Dedifferentiated amniotic fluid mesenchymal stem cell (primary cell): ENCODE results near the gene MDGA2.
"Not testable (repeated sequence)": the region's sequence is repeated elsewhere in the genome, so short reads cannot be mapped to it uniquely, and the experiment has no call there.

Experiments
- DNase-seq: peaks from one replicate; pipeline ENCODE4 v3.0.0-alpha.2; 2016; ENCODE audit errors: extremely low spot score

Gene MDGA2

DNA sequence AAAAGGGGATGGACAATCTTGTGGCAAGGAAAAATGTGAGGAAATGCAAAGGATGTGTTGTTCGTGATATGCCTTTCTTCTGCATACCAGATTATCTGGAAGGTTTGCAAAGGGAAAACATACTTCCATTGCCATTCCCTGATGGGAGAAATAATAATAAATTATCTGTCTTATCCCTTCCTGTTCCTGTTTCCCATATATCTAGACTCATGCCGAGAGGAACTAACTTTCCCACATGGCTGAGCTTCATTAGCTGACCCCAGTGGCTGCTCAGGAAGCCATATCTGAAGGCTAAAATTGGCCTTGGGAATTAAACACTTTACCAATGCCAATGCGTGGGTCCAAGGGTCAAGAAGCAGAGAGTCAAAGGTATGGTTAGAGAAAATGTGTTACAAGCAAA lies 439.8 kb downstream of the MDGA2 start:
- DNase-seq = no peak

DNA sequence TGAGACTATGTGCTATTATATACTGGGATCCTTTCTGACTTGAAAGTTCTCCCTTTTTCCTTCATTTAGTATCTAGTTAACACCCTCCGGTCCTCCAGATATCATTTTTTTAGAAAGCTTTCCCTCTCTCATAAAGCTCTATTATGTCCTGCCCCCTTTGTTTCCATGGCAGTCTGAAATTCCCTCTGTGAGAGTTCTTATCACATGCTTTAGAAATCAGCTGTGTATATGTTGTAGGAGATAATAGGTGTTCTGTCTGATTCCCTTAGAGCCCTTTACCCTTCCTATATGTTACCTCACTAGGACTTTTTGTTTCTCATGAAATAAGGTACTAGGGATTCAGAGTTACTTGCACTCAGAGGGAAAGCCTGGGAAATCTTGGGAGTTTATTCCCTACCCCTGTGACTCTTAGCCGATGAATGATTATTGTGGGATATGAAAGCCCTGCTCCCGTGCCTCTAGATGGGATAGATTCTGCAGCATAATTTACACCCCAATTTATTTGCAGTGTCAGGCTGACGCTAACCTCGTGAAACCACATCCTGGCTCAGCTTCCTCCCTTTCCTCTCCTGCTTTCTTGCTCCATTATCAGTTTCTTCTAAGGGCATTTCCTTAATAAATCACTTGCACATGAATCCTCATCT lies 448.4 kb downstream of the MDGA2 start:
- no peak for DNase-seq

DNA sequence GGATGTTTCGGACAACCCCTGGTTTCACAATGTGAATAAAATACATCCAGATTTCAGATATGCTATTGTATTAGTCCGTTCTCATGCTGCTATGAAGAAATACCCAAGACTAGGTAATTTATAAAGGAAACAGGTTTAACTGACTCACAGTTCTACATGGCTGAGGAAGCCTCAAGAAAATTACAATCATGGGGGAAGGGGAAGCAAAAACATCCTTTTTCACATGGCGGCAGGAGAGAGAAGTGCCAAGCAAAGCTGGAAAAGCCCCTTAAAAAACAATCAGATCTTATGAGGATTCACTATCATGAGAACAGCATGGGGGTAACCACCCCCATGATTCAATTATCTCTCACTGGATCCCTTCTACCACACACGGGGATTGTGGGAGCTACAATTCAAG lies 451.7 kb downstream of the MDGA2 start:
- DNase-seq = no peak

DNA sequence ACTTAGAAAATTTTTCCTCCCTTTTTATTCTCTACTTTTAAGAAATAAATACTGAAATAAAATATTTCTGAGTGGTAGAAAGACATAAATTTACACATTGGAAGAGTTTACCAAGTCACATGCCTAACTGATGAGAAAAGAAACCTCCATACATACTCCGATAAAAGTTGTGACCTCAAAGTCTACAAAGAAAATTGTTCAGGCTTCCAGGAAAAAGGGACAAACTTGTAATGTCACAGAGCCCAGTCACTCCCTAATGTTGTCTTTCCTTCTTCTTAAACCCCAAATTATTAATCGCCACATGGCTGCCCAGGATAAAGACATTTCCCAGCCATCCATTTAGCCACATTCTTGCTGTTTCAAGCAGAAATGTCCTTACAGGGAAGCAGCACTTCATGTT lies 455.3 kb downstream of the MDGA2 start:
- DNase-seq = no peak

- DNase-seq = no peak
Observed at GRCh38 chr14:47211263-47211662, 464.1 kb downstream of the MDGA2 start.

DNA sequence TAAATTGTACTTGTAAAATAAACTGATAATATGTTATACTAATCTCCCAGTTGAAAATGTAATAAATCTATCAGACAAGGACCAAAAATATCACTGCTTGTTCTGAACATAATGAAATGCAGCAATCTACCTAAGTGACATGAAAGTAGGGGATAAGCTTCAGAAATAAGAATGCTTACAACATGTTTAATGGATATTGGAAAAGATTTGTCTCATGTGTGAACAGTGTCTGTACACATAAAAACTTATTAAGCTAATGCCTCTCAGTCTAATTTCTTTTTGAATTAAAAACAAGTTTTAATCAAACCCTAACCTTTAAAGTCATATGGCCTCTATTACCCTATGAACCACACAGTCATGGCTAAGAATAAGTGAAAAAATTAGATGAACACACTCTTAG lies 465.3 kb downstream of the MDGA2 start:
- DNase-seq = no peak

DNA sequence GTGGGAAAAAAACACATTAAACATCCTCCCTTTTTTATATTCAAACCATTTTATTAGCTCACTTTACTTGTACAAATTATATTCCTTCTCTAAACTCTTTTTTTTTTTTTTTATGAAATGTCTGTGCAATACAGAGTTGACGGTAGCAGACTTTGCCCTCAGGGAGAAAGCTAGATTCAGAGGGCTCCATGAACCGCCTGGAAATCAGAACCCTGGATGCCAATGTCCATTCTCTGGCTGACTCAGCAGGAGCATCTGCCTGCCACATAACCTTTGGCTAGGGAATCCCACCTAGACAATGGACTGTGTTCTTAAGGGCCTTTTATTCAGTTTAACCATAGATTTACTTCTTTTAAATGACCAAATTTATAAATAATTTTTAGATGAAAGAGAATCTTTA lies 467.0 kb downstream of the MDGA2 start:
- no peak for DNase-seq

GRCh38 chr14:47207617-47208016 lies 467.8 kb downstream of the MDGA2 start:
- no peak for DNase-seq

GRCh38 chr14:47200740-47201139 lies 474.7 kb downstream of the MDGA2 start:
- DNase-seq = no peak

DNA sequence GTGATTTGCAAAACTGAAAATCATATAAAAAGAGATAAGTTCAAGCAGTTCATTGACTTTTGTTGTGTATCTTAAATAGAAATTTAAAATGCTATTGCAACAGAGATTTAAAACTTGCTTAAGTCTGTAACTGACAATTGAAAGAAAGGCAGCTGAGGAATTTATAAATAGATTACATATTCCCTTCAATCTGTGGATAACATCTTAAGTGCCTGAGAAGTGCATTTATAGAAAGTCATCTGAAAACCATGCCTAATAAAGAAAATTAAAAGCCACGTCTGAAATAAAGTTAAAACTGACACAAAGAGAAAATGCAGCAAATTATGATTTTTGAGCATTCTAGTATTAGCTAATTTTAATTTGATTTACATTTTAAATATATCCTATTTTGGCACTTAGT lies 479.8 kb downstream of the MDGA2 start:
- DNase-seq = no peak

- no peak for DNase-seq
Observed at GRCh38 chr14:47194055-47194454, 481.4 kb downstream of the MDGA2 start.

GRCh38 chr14:47192203-47192602 lies 483.2 kb downstream of the MDGA2 start:
- DNase-seq = not testable (repeated sequence)

DNA sequence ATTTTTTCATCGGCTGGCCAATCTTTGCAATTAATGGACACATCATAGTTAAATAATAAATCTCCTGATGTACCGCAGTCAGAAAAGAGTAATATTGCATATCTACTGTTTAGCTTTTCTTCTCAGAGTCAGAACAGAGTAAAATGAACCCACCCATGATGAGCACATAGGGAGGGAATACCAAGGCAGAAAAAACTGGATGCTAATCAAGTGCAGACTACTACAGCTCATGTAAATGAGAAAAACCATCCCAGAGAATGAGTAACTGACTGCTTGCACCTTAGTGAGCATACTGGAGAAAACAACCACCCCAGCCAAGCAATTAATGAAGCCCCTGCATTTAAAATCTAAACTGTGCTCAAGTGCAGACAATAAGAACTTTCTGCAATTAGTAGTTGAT lies 483.7 kb downstream of the MDGA2 start:
- DNase-seq = no peak

DNA sequence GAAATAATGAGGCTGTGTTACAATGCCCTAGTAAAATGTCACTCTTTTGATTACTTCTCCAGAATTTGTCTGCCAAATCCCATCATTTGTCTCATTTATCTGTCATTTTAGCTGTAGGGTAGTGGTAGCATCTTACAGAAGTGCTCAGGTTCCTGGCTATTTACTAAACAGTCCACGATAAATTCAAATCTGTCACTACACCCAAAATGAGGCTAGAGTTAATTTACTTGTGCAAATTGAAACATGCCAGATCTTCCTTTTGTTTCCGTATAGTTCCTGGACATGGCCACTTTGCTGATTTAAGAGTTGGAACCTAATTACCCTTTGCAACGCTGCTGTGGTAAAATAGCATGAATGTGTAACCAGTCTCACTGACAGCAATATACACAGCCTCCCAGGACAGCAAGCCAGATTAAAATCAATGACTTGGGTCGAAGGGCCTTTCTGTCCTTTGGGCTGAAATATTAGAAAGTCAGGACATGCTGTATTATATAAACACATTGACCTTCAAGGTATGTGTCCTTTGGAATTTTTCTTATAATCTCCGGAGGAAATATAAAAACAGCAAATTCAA lies 485.4 kb downstream of the MDGA2 start:
- peak; percentile 1 for DNase-seq

- no peak for DNase-seq
Observed at GRCh38 chr14:47186486-47186885, 488.9 kb downstream of the MDGA2 start.

DNA sequence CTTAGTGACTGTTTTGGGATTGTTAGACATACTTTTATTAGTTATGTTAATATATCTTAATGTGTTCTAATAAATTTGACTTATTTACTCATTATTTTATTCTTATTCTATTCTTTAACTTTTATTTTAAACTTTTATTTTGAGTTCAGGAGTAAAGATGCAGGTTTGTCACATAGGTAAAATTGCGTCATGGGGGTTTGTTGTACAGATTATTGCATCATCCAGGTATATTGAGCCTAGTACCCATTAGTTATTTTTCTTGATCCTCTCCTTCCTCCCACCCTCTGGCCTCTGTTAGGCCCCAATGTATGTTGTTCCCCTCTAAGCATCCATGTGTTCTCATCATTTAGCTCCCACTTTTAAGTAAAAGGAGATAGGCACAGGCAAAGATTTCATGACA lies 495.5 kb downstream of the MDGA2 start:
- DNase-seq = no peak

DNA sequence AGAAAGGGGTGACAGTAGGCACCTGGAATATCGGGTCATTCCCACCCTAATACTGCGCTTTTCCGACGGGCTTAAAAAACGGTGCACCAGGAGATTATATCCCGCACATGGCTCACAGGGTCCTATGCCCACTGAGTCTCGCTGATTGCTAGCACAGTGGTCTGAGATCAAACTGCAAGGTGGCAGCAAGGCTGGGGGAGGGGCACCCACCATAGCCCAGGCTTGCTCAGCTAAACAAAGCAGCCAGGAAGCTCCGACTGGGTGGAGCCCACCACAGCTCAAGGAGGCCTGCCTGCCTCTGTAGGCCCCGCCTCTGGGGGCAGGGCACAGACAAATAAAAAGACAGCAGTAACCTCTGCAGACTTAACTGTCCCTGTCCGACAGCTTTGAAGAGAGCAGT lies 503.5 kb downstream of the MDGA2 start:
- not testable (repeated sequence) for DNase-seq

GRCh38 chr14:47167402-47167801 lies 508.0 kb downstream of the MDGA2 start:
- DNase-seq = no peak

GRCh38 chr14:47155395-47155794 lies 520.0 kb downstream of the MDGA2 start:
- DNase-seq = no peak

- DNase-seq = no peak
Observed at GRCh38 chr14:47154276-47154797, 521.1 kb downstream of the MDGA2 start.

DNA sequence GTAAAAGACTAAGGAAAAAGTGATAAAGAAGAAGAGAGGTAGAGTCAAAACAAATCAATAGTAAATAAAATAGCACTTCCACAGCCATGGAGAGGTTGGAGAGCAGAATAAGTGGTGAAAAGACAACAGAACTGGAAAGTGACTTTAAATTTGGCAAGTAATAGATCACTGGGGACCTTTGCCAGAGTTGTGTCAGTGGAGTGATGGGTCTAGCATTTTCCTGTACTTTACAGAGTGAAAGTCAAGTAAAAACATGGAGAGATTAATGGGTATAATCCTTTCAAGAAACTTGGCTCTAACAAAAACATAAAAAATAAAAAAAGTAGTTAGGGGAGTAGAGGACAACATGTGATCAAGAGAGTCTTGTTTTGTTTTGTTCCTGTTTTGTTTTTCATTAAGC lies 521.7 kb downstream of the MDGA2 start:
- no peak for DNase-seq

- DNase-seq = no peak
Observed at GRCh38 chr14:47150267-47150666, 525.1 kb downstream of the MDGA2 start.

DNA sequence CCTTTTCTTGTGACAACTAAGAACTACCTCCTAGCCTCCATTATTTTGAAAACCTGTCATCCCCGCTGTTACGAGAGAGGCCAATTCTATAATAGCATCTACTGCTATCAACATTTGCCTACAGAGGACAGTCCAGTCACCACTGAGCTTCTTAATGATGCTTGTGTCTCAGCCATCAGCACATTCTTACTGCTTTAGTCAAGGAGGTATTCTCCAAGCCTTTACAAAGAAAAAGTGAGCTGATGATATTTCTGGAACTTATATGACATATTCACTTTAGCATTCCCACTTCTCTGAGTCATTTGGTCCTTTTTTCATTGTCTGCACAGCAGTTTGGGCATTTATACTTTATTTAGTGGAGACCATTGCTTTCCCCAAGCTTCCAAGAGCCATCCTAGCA lies 526.1 kb downstream of the MDGA2 start:
- no peak for DNase-seq

DNA sequence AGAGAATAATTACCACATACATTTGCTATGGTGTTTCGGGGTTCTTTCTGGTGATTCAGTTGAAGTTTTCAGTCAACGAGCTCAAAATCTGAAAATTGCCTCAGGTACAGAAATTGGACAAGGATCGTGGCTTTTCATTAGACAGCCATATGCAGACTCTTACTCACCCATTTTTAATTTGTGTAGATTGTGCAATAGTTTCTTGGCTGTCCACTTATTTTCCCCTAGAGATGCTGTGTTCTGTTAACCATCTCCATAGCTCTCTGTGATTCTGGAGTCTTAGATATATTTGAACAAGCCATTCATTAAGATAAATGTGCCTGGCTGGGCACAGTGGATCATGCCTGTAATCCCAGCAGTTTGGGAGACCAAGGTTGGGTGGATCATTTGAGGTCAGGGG lies 526.7 kb downstream of the MDGA2 start:
- no peak for DNase-seq
